HEK293 (cell line): ENCODE measurements around the gene HES5.

Experiments used
- BCL11B ChIP-seq: fragments of 450-650 bp; formaldehyde crosslinking; IDR thresholded peaks from 2 replicates; pipeline ENCODE4 v1.5.1; 2016; ENCODE audit warnings: low read depth, missing biosample characterization, missing genetic modification characterization
- CTCF ChIP-seq: fragments of 450-650 bp; formaldehyde crosslinking; IDR thresholded peaks from 2 replicates; pipeline ENCODE4 v1.5.1; 2016; ENCODE audit warnings: missing biosample characterization, missing genetic modification characterization
- EGR2 ChIP-seq: fragments of 450-650 bp; formaldehyde crosslinking; IDR thresholded peaks from 2 replicates; pipeline ENCODE4 v1.5.1; 2016; ENCODE audit warnings: low read depth, missing biosample characterization, missing genetic modification characterization
- GLIS2 ChIP-seq: fragments of 450-650 bp; formaldehyde crosslinking; IDR thresholded peaks from 2 replicates; pipeline ENCODE4 v1.5.1; 2016; ENCODE audit warnings: missing biosample characterization, missing genetic modification characterization
- HOXD13 ChIP-seq: sonication (generic); formaldehyde crosslinking; IDR thresholded peaks from 2 replicates; pipeline ENCODE4 v1.8.0; 2022; ENCODE audit warnings: missing genetic modification reagents, borderline replicate concordance
- MZF1 ChIP-seq: fragments of 450-650 bp; formaldehyde crosslinking; IDR thresholded peaks from 2 replicates; pipeline ENCODE4 v1.5.1; 2017; ENCODE audit warnings: missing biosample characterization, missing genetic modification characterization, borderline replicate concordance
- PATZ1 ChIP-seq: fragments of 450-650 bp; formaldehyde crosslinking; IDR thresholded peaks from 2 replicates; pipeline ENCODE4 v1.5.1; 2016; ENCODE audit warnings: missing biosample characterization, missing genetic modification characterization
- YY1 ChIP-seq: fragments of 450-650 bp; formaldehyde crosslinking; IDR thresholded peaks from 2 replicates; pipeline ENCODE4 v1.5.1; 2018; ENCODE audit warnings: missing biosample characterization, missing genetic modification characterization
- ZNF132 ChIP-seq: fragments of 450-650 bp; formaldehyde crosslinking; IDR thresholded peaks from 2 replicates; pipeline ENCODE4 v1.5.1; 2017; ENCODE audit warnings: missing biosample characterization, missing genetic modification characterization, borderline replicate concordance
- ZNF140 ChIP-seq: fragments of 450-650 bp; formaldehyde crosslinking; IDR thresholded peaks from 2 replicates; pipeline ENCODE4 v1.5.1; 2016; ENCODE audit warnings: missing biosample characterization, missing genetic modification characterization
- ZNF146 ChIP-seq: fragments of 450-650 bp; formaldehyde crosslinking; IDR thresholded peaks from 2 replicates; pipeline ENCODE4 v1.5.1; 2016; ENCODE audit warnings: missing biosample characterization, missing genetic modification characterization
- ZNF223 ChIP-seq: fragments of 450-650 bp; formaldehyde crosslinking; IDR thresholded peaks from 2 replicates; pipeline ENCODE4 v1.5.1; 2016; ENCODE audit warnings: missing biosample characterization, missing genetic modification characterization
- ZNF311 ChIP-seq: fragments of 450-650 bp; formaldehyde crosslinking; IDR thresholded peaks from 2 replicates; pipeline ENCODE4 v1.5.1; 2017; ENCODE audit warnings: missing biosample characterization, missing genetic modification characterization, borderline replicate concordance
- ZNF341 ChIP-seq: fragments of 450-650 bp; formaldehyde crosslinking; IDR thresholded peaks from 2 replicates; pipeline ENCODE4; 2016; ENCODE audit warnings: low read depth, missing biosample characterization, missing genetic modification characterization
- ZNF354C ChIP-seq: fragments of 450-650 bp; formaldehyde crosslinking; IDR thresholded peaks from 2 replicates; pipeline ENCODE4 v1.5.1; 2016; ENCODE audit warnings: missing biosample characterization, missing genetic modification characterization, low read depth, borderline replicate concordance
- ZNF391 ChIP-seq: fragments of 450-650 bp; formaldehyde crosslinking; IDR thresholded peaks from 2 replicates; pipeline ENCODE4 v1.5.1; 2016; ENCODE audit warnings: low read depth, missing biosample characterization, missing genetic modification characterization, borderline replicate concordance
- ZNF423 ChIP-seq: fragments of 450-650 bp; formaldehyde crosslinking; IDR thresholded peaks from 2 replicates; pipeline ENCODE4 v1.5.1; 2016; ENCODE audit warnings: missing biosample characterization, missing genetic modification characterization
- ZNF48 ChIP-seq: fragments of 450-650 bp; formaldehyde crosslinking; IDR thresholded peaks from 2 replicates; pipeline ENCODE4 v1.5.1; 2016; ENCODE audit warnings: missing biosample characterization, missing genetic modification characterization
- ZNF558 ChIP-seq: fragments of 450-650 bp; formaldehyde crosslinking; IDR thresholded peaks from 2 replicates; pipeline ENCODE4 v1.5.1; 2016; ENCODE audit warnings: missing biosample characterization, missing genetic modification characterization
- ZNF600 ChIP-seq: fragments of 450-650 bp; formaldehyde crosslinking; IDR thresholded peaks from 2 replicates; pipeline ENCODE4 v1.5.1; 2016; ENCODE audit warnings: missing biosample characterization, missing genetic modification characterization
- ZNF658 ChIP-seq: fragments of 450-650 bp; formaldehyde crosslinking; IDR thresholded peaks from 2 replicates; pipeline ENCODE4; 2016; ENCODE audit warnings: missing biosample characterization, missing genetic modification characterization
- ZNF76 ChIP-seq: fragments of 450-650 bp; formaldehyde crosslinking; IDR thresholded peaks from 2 replicates; pipeline ENCODE4; 2016; ENCODE audit warnings: low read depth, missing biosample characterization, missing genetic modification characterization, borderline replicate concordance
- ZNF785 ChIP-seq: fragments of 450-650 bp; formaldehyde crosslinking; IDR thresholded peaks from 2 replicates; pipeline ENCODE4 v1.5.1; 2016; ENCODE audit warnings: missing biosample characterization, missing genetic modification characterization
- TF ChIP-seq, protein P1 (sequence below): fragments of 450-650 bp; formaldehyde crosslinking; IDR thresholded peaks from 2 replicates; pipeline ENCODE4 v1.5.1; 2016; ENCODE audit warnings: missing biosample characterization, missing genetic modification characterization
- TF ChIP-seq, protein P2 (sequence below): fragments of 450-650 bp; formaldehyde crosslinking; IDR thresholded peaks from 2 replicates; pipeline ENCODE4 v1.5.1; 2016; ENCODE audit warnings: missing biosample characterization, missing genetic modification characterization, borderline replicate concordance
- TF ChIP-seq, protein P3 (sequence below): fragments of 450-650 bp; formaldehyde crosslinking; IDR thresholded peaks from 2 replicates; pipeline ENCODE4 v1.5.1; 2016; ENCODE audit warnings: missing biosample characterization, missing genetic modification characterization
- TF ChIP-seq, protein P4 (sequence below): fragments of 450-650 bp; formaldehyde crosslinking; IDR thresholded peaks from 2 replicates; pipeline ENCODE4 v1.5.1; 2016; ENCODE audit warnings: missing biosample characterization, missing genetic modification characterization

HES5 gene

DNA sequence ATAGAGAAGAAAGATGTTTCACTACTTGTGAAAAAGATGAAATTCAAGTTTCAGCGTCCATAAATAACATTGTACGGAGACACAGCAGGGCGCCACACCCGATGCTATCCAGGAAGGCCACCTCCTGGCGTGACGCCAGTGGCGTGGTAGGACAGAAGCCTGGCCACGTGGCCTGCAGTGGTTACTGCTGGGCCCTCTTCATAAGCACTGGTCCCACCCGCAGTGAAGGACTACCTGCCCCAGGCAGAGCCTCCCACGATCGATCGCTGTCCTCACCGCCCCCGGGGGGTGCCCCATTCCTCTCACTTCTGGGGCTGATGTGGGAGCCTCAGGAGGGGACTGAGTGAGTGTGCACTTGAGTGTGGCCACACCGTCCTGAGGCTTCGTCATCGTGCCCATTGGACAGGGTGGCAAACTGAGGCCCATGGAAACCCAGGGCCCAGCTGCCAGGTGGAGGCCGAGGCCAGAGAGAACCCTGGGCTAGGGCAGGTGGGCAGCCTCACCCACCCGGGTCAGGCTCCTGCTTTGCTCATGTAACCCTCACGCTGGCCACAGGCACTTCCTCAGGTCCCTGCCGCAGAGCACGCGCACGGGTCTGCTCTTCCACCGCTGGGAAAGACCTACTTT is 11.7 kb upstream of the HES5 start (continued):
- TF ChIP-seq EGR2 (tag by site-specific recombination), result 0 out of 2 replicates have a peak, but pooled peaks have one; percentile 8
- TF ChIP-seq ZNF354C (tag by site-specific recombination), result no peak
- TF ChIP-seq, protein P1, sequence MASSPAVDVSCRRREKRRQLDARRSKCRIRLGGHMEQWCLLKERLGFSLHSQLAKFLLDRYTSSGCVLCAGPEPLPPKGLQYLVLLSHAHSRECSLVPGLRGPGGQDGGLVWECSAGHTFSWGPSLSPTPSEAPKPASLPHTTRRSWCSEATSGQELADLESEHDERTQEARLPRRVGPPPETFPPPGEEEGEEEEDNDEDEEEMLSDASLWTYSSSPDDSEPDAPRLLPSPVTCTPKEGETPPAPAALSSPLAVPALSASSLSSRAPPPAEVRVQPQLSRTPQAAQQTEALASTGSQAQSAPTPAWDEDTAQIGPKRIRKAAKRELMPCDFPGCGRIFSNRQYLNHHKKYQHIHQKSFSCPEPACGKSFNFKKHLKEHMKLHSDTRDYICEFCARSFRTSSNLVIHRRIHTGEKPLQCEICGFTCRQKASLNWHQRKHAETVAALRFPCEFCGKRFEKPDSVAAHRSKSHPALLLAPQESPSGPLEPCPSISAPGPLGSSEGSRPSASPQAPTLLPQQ (tag by site-specific recombination), result no peak
- peak; percentile 30; the same call in 1 of the 2 replicates for TF ChIP-seq PATZ1 (tag by site-specific recombination)
- no peak for TF ChIP-seq ZNF558 (tag by site-specific recombination)
- no peak for TF ChIP-seq ZNF311 (tag by site-specific recombination)
- TF ChIP-seq, protein P2, sequence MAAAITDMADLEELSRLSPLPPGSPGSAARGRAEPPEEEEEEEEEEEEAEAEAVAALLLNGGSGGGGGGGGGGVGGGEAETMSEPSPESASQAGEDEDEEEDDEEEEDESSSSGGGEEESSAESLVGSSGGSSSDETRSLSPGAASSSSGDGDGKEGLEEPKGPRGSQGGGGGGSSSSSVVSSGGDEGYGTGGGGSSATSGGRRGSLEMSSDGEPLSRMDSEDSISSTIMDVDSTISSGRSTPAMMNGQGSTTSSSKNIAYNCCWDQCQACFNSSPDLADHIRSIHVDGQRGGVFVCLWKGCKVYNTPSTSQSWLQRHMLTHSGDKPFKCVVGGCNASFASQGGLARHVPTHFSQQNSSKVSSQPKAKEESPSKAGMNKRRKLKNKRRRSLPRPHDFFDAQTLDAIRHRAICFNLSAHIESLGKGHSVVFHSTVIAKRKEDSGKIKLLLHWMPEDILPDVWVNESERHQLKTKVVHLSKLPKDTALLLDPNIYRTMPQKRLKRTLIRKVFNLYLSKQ, result no peak
- no peak for TF ChIP-seq HOXD13
- TF ChIP-seq, protein P3, sequence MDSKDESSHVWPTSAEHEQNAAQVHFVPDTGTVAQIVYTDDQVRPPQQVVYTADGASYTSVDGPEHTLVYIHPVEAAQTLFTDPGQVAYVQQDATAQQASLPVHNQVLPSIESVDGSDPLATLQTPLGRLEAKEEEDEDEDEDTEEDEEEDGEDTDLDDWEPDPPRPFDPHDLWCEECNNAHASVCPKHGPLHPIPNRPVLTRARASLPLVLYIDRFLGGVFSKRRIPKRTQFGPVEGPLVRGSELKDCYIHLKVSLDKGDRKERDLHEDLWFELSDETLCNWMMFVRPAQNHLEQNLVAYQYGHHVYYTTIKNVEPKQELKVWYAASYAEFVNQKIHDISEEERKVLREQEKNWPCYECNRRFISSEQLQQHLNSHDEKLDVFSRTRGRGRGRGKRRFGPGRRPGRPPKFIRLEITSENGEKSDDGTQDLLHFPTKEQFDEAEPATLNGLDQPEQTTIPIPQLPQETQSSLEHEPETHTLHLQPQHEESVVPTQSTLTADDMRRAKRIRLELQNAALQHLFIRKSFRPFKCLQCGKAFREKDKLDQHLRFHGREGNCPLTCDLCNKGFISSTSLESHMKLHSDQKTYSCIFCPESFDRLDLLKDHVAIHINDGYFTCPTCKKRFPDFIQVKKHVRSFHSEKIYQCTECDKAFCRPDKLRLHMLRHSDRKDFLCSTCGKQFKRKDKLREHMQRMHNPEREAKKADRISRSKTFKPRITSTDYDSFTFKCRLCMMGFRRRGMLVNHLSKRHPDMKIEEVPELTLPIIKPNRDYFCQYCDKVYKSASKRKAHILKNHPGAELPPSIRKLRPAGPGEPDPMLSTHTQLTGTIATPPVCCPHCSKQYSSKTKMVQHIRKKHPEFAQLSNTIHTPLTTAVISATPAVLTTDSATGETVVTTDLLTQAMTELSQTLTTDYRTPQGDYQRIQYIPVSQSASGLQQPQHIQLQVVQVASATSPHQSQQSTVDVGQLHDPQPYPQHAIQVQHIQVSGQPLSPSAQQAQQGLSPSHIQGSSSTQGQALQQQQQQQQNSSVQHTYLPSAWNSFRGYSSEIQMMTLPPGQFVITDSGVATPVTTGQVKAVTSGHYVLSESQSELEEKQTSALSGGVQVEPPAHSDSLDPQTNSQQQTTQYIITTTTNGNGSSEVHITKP (tag by site-specific recombination), result no peak
- TF ChIP-seq, protein P4, sequence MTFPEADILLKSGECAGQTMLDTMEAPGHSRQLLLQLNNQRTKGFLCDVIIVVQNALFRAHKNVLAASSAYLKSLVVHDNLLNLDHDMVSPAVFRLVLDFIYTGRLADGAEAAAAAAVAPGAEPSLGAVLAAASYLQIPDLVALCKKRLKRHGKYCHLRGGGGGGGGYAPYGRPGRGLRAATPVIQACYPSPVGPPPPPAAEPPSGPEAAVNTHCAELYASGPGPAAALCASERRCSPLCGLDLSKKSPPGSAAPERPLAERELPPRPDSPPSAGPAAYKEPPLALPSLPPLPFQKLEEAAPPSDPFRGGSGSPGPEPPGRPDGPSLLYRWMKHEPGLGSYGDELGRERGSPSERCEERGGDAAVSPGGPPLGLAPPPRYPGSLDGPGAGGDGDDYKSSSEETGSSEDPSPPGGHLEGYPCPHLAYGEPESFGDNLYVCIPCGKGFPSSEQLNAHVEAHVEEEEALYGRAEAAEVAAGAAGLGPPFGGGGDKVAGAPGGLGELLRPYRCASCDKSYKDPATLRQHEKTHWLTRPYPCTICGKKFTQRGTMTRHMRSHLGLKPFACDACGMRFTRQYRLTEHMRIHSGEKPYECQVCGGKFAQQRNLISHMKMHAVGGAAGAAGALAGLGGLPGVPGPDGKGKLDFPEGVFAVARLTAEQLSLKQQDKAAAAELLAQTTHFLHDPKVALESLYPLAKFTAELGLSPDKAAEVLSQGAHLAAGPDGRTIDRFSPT (tag by site-specific recombination), result peak; percentile 34; the same call in 1 of the 2 replicates
- no peak for TF ChIP-seq ZNF223 (tag by site-specific recombination)
- TF ChIP-seq ZNF146 (tag by site-specific recombination), result 0 out of 2 replicates have a peak, but pooled peaks have one; percentile 16
- TF ChIP-seq MZF1 (tag by site-specific recombination), result no peak
- TF ChIP-seq YY1 (tag by site-specific recombination), result 0 out of 2 replicates have a peak, but pooled peaks have one; percentile 34
- TF ChIP-seq ZNF76 (tag by site-specific recombination), result no peak
- no peak for TF ChIP-seq ZNF658 (tag by site-specific recombination)
- TF ChIP-seq GLIS2 (tag by site-specific recombination), result peak; percentile 51
- TF ChIP-seq ZNF600 (tag by site-specific recombination), result no peak
- TF ChIP-seq ZNF785 (tag by site-specific recombination), result no peak
- TF ChIP-seq ZNF132, result no peak
- TF ChIP-seq ZNF423 (tag by site-specific recombination), result peak; percentile 50
- TF ChIP-seq ZNF341 (tag by site-specific recombination), result no peak
- TF ChIP-seq BCL11B (tag by site-specific recombination), result no peak
- TF ChIP-seq ZNF391 (tag by site-specific recombination), result no peak
- TF ChIP-seq ZNF140 (tag by site-specific recombination), result no peak
- TF ChIP-seq ZNF48 (tag by site-specific recombination), result no peak
- TF ChIP-seq CTCF (tag by site-specific recombination), result no peak
